Left cardiac atrium (tissue), 4 donors: ENCODE measurements around the gene MYOM1. TPM values are rescaled to one million over a fixed set of nuclear protein-coding genes. Genes with fewer than 3 reads are reported as not detected.
A peak's percentile ranks its signal among the peaks of the same experiment; 100 is the strongest.
"Not testable (repeated sequence)": the region's sequence is repeated elsewhere in the genome, so short reads cannot be mapped to it uniquely, and the experiment has no call there.

Experiments used
- ATAC-seq, 2 donors: fragments of 200-7000 bp; cut with Tn5 transposase; one replicate each; pipeline ENCODE4 v1.9.1; 2020; ENCODE audit warnings: mild to moderate bottlenecking in 2 of 2, moderate library complexity in 2 of 2
- DNase-seq: peaks from one replicate; pipeline ENCODE4 v3.0.0-alpha.2; 2020
- intact Hi-C, 2 donors: fragments of 100-400 bp; cut with DNase I; formaldehyde crosslinking; loops; one replicate each; pipeline versions ENCODE4 v1.14.1 to v1.15.1; 2022 to 2023
- total RNA-seq, 2 donors: library from RNA; stranded (reverse); fragmentation: NEBNext Ultra II Directional; extraction: Animal tissue kit (Norgen Biotek cat#: 25700); gene quantifications; one replicate each; pipeline ENCODE4 v1.2.1, GENCODE V29; 2021
- donor health status: DM: no; HTN: yes; CAD: no.
- donor health status: DM: no; HTN: yes; CAD: no; lungs with severe emphysema.
- donor health status: DM: yes; HTN: yes; CAD: no.
- donor health status: Dilated cardiomyopathy.

MYOM1 gene
- total RNA-seq, 2 donors from 2014 or later, result 263 to 351 TPM

- intact Hi-C loops, result no loop called here
- DNase-seq, result no peak
- no peak for ATAC-seq
Measured at GRCh38 chr18:3035635-3036034, 184.1 kb downstream of the MYOM1 start.

GRCh38 chr18:3032721-3033120 lies 187.0 kb downstream of the MYOM1 start:
- intact Hi-C loops, result no loop called here
- DNase-seq (no peak), ATAC-seq (no peak)

GRCh38 chr18:3029215-3029952 lies 190.4 kb downstream of the MYOM1 start:
- DNase-seq (no peak), ATAC-seq (peak in 1 of 2 donors; percentile 44)
- intact Hi-C loops, result no loop called here

- intact Hi-C loops, ATAC-seq, DNase-seq: not testable (repeated sequence)
Measured at GRCh38 chr18:3028115-3028514, 191.7 kb downstream of the MYOM1 start.

- intact Hi-C loops, result no loop called here
- DNase-seq (no peak), ATAC-seq (no peak)
Measured at GRCh38 chr18:3027370-3027891, 192.3 kb downstream of the MYOM1 start.

GRCh38 chr18:3025544-3025943 lies 194.2 kb downstream of the MYOM1 start:
- ATAC-seq, result no peak
- intact Hi-C loops, result no loop called here

GRCh38 chr18:3023603-3024002 lies 196.2 kb downstream of the MYOM1 start:
- intact Hi-C loops, DNase-seq, ATAC-seq: not testable (repeated sequence)

More at GRCh38 chr18:3025544-3025943, 194.2 kb downstream of the MYOM1 start:
- no peak for DNase-seq

Other genes with a start within 250 kb of the MYOM1 start
- gene LPIN2, start 206.8 kb downstream of the MYOM1 start, total RNA-seq, result 10 to 100 TPM; 15.2 to 16.4 TPM
- gene MYL12A, start 27.8 kb upstream of the MYOM1 start, total RNA-seq, result 100 to 1,000 TPM; 919 to 945 TPM
- gene MYL12B, start 42.2 kb upstream of the MYOM1 start, total RNA-seq, result 100 to 1,000 TPM; 161 to 230 TPM
- gene TGIF1, start 230.2 kb upstream of the MYOM1 start, total RNA-seq, result 10 to 100 TPM; 12.0 to 22.9 TPM